GM19372 (cell line): ENCODE results near the gene PLEKHG4B.
"Not testable (repeated sequence)": the region's sequence is repeated elsewhere in the genome, so short reads cannot be mapped to it uniquely, and the experiment has no call there.

Experiments
- ATAC-seq: cut with Tn5 transposase; IDR thresholded peaks from one replicate; pipeline ENCODE4 v1.9.1; 2021; ENCODE audit warnings: mild to moderate bottlenecking, low read depth, moderate library complexity; ENCODE audit not compliant: unreplicated experiment

Gene PLEKHG4B

GRCh38 chr5:153256-153655 lies 61.3 kb downstream of the PLEKHG4B start:
- ATAC-seq: no peak

DNA sequence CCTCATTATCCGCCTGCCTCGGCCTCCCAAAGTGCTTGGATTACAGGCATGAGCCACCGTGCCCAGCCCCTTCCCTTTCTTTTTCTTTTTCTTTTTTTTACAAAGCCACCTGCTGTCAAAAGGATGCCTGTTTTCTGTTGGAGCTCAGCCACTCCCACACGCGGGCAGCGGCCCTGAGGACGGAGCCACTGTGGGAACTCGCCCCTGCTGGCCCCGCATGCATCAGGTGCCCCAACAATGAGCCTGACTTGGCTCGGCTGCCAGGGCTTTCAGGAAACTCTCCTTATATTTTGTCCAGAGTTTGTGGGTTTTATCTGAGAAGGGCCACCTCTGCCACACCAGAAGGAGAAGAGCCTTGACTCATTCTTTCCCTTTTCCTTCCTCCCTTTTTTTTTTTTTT lies 62.3 kb downstream of the PLEKHG4B start:
- no peak for ATAC-seq

- ATAC-seq: no peak
Observed at GRCh38 chr5:154826-155225, 62.9 kb downstream of the PLEKHG4B start.

- no peak for ATAC-seq
Observed at GRCh38 chr5:155651-156410, 63.9 kb downstream of the PLEKHG4B start.

- ATAC-seq: no peak
Observed at GRCh38 chr5:156411-157072, 64.6 kb downstream of the PLEKHG4B start.

GRCh38 chr5:157126-157715 lies 65.3 kb downstream of the PLEKHG4B start:
- ATAC-seq: no peak

GRCh38 chr5:157801-158200 lies 65.8 kb downstream of the PLEKHG4B start:
- ATAC-seq: no peak

GRCh38 chr5:158807-159447 lies 67.0 kb downstream of the PLEKHG4B start:
- ATAC-seq: no peak

DNA sequence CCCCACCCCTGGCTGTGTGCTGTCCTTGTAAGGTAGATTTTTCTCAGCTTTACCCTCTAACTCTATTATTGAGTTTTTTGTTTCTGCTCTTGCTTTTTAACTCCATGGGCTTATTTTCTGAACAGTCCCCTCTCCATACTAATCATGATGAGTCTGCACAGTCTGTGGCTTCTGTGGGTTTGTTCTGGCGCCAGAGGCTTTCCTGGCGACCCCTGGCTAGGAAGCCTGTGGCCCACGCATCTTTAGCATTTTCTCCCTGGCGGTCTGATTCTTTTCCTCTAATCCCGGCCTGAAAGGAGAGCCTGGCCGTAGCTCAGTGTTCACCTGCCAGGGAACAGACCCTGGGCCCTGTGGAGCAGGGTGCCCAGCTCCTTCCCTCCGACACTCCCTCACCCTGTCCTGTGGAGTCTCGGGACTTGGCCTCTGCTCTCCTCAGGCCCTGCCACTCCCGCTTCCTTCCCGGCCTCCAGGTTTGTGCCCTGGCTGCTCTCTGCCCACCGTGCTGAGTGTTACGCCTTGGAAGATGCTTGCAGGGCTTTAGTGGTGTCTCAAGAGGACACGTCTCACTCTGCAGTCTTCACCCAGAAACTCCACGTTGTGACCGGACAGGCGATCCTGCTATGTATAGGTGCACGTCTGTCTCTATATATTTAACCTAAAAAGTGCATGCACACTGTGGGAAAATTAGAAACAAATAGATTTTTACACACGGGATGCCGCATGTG lies 67.6 kb downstream of the PLEKHG4B start:
- no peak for ATAC-seq

- no peak for ATAC-seq
Observed at GRCh38 chr5:160173-160510, 68.2 kb downstream of the PLEKHG4B start.

DNA sequence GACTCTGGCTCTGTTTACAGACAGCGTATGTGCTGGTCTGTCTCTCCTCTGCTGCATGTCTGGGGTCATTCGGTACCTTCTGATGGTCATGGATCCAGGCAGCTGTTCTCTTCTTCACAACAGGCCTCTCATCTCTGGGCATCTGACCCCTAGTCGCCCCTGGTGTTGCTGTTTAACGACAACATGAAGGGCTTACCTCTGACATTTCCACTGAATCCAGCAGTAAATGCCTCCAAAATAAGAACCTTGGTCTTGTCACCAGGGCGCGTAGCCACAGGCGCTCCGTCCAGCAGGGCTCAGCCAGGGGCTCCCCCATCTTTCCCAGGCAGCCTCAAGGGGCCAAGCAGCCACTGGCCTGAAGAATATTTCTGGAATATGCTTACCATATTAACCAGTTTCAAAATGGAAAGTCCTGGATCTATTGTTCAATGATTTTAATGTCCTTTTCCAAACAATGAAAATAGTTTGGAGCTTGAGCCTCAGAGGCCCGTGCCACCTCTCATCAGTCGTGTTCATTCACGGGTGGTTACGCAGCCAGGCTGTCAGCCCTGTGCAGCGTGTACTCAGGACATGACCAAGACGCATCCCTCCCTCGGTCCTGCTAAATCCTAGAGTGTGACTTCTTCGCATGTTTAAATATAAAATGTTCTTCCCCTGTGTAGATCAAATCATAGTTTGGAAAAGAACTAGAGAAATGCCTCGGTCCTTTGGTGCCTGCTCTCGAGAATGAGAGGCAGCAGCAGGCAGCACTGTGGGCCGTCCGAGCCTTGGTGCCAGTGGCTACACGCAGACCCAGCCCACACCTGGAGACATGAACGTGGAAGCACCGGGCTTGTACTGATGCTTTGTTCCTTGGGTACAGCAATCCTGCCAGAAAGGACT lies 69.2 kb downstream of the PLEKHG4B start:
- no peak for ATAC-seq

GRCh38 chr5:161803-162110 lies 69.8 kb downstream of the PLEKHG4B start:
- ATAC-seq: no peak

DNA sequence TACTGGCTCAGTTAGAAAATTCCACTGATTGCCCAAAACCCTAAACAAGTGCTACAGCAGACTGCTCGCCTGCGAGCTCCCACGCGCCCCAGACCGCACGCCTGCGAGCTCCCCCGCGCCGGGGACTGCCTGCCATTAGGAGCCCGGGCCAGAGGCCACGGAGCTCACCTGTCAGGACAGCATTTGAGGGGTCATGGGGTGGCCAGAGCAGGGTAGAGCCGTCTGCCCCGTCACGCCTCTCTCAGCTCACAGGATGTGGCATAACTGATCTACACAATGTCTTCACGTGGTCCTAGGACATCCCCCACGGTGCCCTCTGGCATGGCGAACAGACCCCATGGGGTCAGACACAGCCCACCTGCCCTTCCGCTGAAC lies 70.2 kb downstream of the PLEKHG4B start:
- ATAC-seq: no peak

DNA sequence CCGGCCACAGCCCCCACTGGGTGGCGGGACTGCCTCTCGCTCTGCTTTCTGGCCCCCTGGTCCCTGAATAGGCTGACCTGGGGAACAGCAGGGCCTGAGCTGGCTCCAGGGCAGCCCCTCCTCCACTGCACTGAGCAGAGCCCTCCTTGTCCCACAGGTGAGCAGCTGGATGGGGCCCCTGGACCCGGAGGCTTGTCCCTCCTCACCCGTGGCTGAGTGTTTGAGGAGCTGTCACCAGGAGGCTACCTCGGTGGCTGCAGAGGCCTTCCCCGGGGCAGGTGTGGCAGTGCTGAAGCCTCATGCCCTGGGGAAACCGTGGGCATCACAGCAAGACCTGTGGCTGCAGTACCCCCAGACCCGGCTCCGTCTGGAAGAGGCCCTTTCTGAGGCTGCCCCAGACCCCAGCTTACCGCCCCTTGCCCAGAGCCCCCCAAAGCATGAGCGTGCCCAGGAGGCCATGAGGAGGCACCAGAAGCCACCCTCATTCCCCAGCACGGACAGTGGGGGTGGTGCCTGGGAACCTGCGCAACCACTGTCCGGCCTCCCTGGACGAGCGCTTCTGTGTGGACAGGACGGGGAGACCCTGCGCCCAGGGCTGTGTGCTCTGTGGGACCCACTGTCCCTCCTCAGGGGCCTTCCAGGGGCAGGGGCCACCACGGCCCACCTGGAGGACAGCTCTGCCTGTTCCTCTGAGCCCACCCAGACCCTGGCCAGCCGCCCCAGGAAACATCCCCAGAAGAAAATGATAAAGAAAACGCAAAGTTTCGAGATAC lies 70.8 kb downstream of the PLEKHG4B start:
- ATAC-seq: no peak

- ATAC-seq: no peak
Observed at GRCh38 chr5:163338-163620, 71.3 kb downstream of the PLEKHG4B start.

DNA sequence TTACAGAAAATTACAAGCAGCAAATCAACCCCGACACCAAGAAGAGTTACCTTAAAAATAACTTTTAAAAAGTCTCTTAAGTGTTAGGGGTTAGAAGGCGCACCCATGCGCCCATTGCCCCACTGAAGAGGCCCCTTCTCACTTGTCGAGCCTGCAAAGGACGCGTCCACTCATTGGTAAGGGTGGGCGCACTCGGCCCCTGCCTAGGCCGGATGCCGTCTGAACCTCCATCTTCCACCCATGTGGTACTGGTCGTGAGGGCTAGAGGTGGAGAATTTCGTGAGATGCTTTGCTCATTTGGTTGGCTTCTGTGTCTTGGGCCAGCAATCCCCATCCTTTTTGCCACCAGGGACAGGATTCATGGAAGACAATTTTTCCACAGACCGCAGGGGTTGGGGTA lies 71.9 kb downstream of the PLEKHG4B start:
- ATAC-seq: no peak

GRCh38 chr5:164244-164643 lies 72.3 kb downstream of the PLEKHG4B start:
- no peak for ATAC-seq

GRCh38 chr5:164783-165182 lies 72.8 kb downstream of the PLEKHG4B start:
- ATAC-seq: not testable (repeated sequence)
